BE2C (cell line): Measurements from ENCODE around the gene ARSK.

Source experiments
- DNase-seq: peaks from one replicate; pipeline ENCODE4 v3.0.0-alpha.2; 2020
- H3K27me3 ChIP-seq: fragments of 250-450 bp; sonication (Bioruptor Pico); 2 replicates; pipeline ENCODE4 v1.5.1; 2020; ENCODE audit warnings: mild to moderate bottlenecking
- H3K36me3 ChIP-seq: fragments of 250-450 bp; sonication (Bioruptor Pico); 2 replicates; pipeline ENCODE4 v1.5.1; 2020; ENCODE audit warnings: mild to moderate bottlenecking
- H3K4me1 ChIP-seq: fragments of 250-450 bp; sonication (Bioruptor Pico); 2 replicates; pipeline ENCODE4 v1.5.1; 2020
- H3K4me3 ChIP-seq: 2 replicates; pipeline ENCODE4 v1.5.1; 2011; ENCODE audit warnings: low read depth, low read length
- H3K9me3 ChIP-seq: fragments of 250-450 bp; sonication (Bioruptor Pico); 2 replicates; pipeline ENCODE4 v1.5.1; 2020
- CTCF ChIP-seq: IDR thresholded peaks from 2 replicates; pipeline ENCODE4 v1.5.1; 2012; ENCODE audit warnings: mild to moderate bottlenecking, low read depth, low read length

The ARSK gene

GRCh38 chr5:95610546-95610945 lies 55.6 kb downstream of the ARSK start:
- Histone ChIP-seq H3K4me3 (no peak overlapping the region), H3K9me3 (no peaks in the 10 kb centered on the region), H3K4me1 (no peaks in the 10 kb centered on the region), H3K36me3 (no peaks in the 10 kb centered on the region), H3K27me3 (no peaks in the 10 kb centered on the region)
- no peak for DNase-seq
- TF ChIP-seq CTCF: no peak

- no peaks in the 10 kb centered on the region for H3K27me3 ChIP-seq
- no peak for DNase-seq
- H3K4me3 ChIP-seq: no peak overlapping the region
- no peaks in the 10 kb centered on the region for H3K4me1 ChIP-seq
- H3K9me3 ChIP-seq: no peaks in the 10 kb centered on the region
- TF ChIP-seq CTCF: no peak
- no peaks in the 10 kb centered on the region for H3K36me3 ChIP-seq
These were observed 56.5 kb downstream of the ARSK start for GRCh38 chr5:95611396-95611795.

DNA sequence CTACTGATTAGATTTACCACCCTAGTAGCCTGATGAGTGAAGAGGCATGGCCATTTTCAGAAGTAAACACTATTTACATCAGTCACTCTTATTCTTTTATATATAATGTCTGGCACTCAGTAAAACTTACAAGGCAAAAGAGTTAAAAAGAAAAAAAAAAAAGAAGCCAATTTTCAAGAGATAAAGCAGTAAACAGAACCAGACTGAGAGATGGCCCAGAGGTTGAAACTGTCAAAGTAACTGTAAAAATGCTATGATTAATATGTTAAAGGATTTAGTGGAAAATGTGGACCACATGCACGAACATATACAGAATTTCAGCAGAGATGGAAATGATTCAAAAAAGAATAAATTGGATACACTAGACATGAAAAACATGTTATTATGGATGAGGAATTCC lies 58.6 kb downstream of the ARSK start:
- Histone ChIP-seq H3K36me3 (no peaks in the 10 kb centered on the region), H3K27me3 (no peaks in the 10 kb centered on the region), H3K4me3 (no peak overlapping the region), H3K9me3 (no peaks in the 10 kb centered on the region), H3K4me1 (no peaks in the 10 kb centered on the region)
- no peak for TF ChIP-seq CTCF
- no peak for DNase-seq

GRCh38 chr5:95615164-95615467 lies 60.2 kb downstream of the ARSK start:
- no peaks in the 10 kb centered on the region for H3K27me3 ChIP-seq
- TF ChIP-seq CTCF: no peak
- H3K36me3 ChIP-seq: no peaks in the 10 kb centered on the region
- DNase-seq: no peak
- H3K9me3 ChIP-seq: no peaks in the 10 kb centered on the region
- H3K4me1 ChIP-seq: no peaks in the 10 kb centered on the region
- H3K4me3 ChIP-seq: no peak overlapping the region

- Histone ChIP-seq H3K36me3 (no peaks in the 10 kb centered on the region), H3K27me3 (no peaks in the 10 kb centered on the region), H3K4me1 (no peaks in the 10 kb centered on the region; the same call in 1 of the 2 replicates), H3K4me3 (no peak overlapping the region), H3K9me3 (no peaks in the 10 kb centered on the region)
- no peak for DNase-seq
- TF ChIP-seq CTCF: no peak
These were observed 62.2 kb downstream of the ARSK start for GRCh38 chr5:95617057-95617456.

- Histone ChIP-seq H3K4me1 (no peaks in the 10 kb centered on the region; the same call in 1 of the 2 replicates), H3K27me3 (no peaks in the 10 kb centered on the region), H3K4me3 (no peak overlapping the region), H3K36me3 (no peaks in the 10 kb centered on the region), H3K9me3 (no peaks in the 10 kb centered on the region)
- TF ChIP-seq CTCF: no peak
- DNase-seq: no peak
These were observed 64.2 kb downstream of the ARSK start for GRCh38 chr5:95619096-95619495.
